ENCODE data around the gene C11orf16.
A peak's percentile ranks its signal among the peaks of the same experiment; 100 is the strongest.

The C11orf16 gene

DNA sequence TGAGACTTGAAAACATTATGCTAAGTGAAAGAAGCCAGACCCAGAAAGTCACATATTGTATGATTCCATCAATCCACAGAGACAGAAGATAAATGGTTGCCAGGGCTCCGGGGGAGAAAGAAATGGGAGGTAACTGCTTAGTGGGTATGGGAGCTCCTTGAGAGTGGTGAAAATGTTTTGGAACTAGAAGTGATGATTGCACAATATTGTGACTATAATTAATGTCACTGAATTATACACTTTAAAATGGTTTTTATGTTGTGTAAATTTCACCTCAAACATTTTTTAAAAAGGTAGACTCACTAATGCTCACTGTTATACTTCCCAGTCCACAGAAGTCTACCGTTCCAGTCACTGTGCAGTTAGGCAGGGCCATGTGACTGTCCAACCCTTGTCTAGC, 54.0 kb downstream of the C11orf16 start (continued):
- TF ChIP-seq, protein P1, sequence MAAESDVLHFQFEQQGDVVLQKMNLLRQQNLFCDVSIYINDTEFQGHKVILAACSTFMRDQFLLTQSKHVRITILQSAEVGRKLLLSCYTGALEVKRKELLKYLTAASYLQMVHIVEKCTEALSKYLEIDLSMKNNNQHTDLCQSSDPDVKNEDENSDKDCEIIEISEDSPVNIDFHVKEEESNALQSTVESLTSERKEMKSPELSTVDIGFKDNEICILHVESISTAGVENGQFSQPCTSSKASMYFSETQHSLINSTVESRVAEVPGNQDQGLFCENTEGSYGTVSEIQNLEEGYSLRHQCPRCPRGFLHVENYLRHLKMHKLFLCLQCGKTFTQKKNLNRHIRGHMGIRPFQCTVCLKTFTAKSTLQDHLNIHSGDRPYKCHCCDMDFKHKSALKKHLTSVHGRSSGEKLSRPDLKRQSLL (tag by site-specific recombination; IDR thresholded peaks at IDR 0.05), result no peak
- TF ChIP-seq ZNF585B (tag by site-specific recombination; IDR thresholded peaks at IDR 0.05) (no peak), REPIN1 (tag by site-specific recombination; IDR thresholded peaks at IDR 0.05; ENCODE audit: low read depth) (no peak), ZNF521 (tag by site-specific recombination; IDR thresholded peaks at IDR 0.05) (no peak), ZNF184 (tag by site-specific recombination; IDR thresholded peaks at IDR 0.05) (no peak), ZNF214 (tag by site-specific recombination; IDR thresholded peaks at IDR 0.05; ENCODE audit: borderline replicate concordance) (no peak), ZNF558 (tag by site-specific recombination; IDR thresholded peaks at IDR 0.05) (no peak)
- TF ChIP-seq, protein P2, sequence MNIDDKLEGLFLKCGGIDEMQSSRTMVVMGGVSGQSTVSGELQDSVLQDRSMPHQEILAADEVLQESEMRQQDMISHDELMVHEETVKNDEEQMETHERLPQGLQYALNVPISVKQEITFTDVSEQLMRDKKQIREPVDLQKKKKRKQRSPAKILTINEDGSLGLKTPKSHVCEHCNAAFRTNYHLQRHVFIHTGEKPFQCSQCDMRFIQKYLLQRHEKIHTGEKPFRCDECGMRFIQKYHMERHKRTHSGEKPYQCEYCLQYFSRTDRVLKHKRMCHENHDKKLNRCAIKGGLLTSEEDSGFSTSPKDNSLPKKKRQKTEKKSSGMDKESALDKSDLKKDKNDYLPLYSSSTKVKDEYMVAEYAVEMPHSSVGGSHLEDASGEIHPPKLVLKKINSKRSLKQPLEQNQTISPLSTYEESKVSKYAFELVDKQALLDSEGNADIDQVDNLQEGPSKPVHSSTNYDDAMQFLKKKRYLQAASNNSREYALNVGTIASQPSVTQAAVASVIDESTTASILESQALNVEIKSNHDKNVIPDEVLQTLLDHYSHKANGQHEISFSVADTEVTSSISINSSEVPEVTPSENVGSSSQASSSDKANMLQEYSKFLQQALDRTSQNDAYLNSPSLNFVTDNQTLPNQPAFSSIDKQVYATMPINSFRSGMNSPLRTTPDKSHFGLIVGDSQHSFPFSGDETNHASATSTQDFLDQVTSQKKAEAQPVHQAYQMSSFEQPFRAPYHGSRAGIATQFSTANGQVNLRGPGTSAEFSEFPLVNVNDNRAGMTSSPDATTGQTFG (tag by site-specific recombination; IDR thresholded peaks at IDR 0.05; ENCODE audit: borderline replicate concordance), result no peak
- TF ChIP-seq, protein P3, sequence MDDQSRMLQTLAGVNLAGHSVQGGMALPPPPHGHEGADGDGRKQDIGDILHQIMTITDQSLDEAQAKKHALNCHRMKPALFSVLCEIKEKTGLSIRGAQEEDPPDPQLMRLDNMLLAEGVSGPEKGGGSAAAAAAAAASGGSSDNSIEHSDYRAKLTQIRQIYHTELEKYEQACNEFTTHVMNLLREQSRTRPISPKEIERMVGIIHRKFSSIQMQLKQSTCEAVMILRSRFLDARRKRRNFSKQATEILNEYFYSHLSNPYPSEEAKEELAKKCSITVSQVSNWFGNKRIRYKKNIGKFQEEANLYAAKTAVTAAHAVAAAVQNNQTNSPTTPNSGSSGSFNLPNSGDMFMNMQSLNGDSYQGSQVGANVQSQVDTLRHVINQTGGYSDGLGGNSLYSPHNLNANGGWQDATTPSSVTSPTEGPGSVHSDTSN (CRISPR knock-in tag; IDR thresholded peaks at IDR 0.05), result no peak
- TF ChIP-seq, protein P4, sequence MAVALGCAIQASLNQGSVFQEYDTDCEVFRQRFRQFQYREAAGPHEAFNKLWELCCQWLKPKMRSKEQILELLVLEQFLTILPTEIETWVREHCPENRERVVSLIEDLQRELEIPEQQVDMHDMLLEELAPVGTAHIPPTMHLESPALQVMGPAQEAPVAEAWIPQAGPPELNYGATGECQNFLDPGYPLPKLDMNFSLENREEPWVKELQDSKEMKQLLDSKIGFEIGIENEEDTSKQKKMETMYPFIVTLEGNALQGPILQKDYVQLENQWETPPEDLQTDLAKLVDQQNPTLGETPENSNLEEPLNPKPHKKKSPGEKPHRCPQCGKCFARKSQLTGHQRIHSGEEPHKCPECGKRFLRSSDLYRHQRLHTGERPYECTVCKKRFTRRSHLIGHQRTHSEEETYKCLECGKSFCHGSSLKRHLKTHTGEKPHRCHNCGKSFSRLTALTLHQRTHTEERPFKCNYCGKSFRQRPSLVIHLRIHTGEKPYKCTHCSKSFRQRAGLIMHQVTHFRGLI (tag by site-specific recombination; IDR thresholded peaks at IDR 0.05), result no peak

DNA sequence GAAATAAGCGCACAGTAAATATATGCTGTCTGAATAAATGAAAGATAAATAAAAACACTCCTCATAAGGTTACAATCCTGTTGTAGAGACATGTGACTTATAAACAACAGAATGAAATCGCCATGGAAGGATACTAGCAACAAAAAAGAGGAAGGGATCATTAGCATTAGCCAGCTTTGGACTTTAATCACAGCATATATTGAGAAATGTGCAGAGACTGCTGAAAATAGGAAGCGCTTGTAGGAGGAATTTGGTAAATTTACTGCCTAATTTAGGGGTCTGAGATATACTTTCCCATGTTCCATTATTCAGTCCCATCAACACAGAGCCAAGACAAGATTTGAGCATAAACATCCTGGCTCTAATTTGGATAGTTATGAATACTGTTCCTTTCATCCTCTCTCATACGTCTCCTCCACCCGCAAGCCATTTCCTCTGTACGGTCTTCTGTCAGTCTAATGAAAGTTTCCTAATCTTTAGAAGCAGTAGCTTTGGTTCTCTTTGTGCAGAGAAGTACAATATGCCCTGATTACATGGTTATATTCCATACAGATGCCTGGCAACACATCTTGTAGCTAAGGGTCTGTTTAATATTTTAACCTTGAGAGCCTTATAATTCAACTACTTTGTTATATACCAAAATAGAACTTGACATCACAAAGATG, 58.9 kb downstream of the C11orf16 start:
- Histone ChIP-seq H3K27ac (ENCODE audit: extremely low read depth, low read depth, low read length) (no peak overlapping the region), H3K4me3 (ENCODE audit: low read depth, low read length) (no peak overlapping the region), H3K9me3 (ENCODE audit: control insufficient read depth, insufficient read depth, low read depth, low read length) (no peaks in the 10 kb centered on the region), H3K36me3 (ENCODE audit: control insufficient read depth in 2 of 2, insufficient read depth in 1 of 2, low read length in 2 of 2) (no peaks in the 10 kb centered on the region), H3K4me1 (ENCODE audit: control insufficient read depth, insufficient read depth, low read length) (0 out of 2 replicates have a peak, but pooled peaks cover 2% of the 10 kb centered on the region)
- CTCF ChIA-PET, result interaction anchor here (0.5 to 0.6 kb wide), 2 partner anchors 49 to 160 kb away, joined by 3 read pairs; no protein-coding TSS in a partner anchor
- POLR2A ChIA-PET, result no interaction called here
- TF ChIP-seq ZNF302 (tag by site-specific recombination; IDR thresholded peaks at IDR 0.05; ENCODE audit: low read depth) (no peak), ZBTB20 (tag by site-specific recombination; IDR thresholded peaks at IDR 0.05) (peak; percentile 58; the same call in 1 of the 2 replicates)

DNA sequence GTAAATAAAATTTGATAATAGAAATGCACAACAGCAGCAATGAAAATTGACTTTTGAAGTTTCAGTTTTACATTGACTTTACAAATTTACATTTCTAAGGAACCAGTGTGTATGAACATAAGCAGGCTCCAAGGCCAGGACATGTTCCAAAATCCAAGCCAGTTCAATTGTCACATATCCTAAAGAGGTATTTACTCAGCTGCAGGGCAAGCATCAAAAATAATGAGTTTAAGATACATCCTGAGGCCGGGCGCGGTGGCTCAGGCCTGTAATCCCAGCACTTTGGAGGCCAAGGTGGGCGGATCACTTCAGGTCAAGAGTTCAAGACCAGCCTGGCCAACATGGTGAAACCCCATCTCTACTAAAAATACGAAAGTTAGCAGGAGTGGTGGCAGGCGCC, 60.8 kb downstream of the C11orf16 start:
- no peaks in the 10 kb centered on the region for H3K36me3 ChIP-seq (ENCODE audit: control insufficient read depth in 2 of 2, insufficient read depth in 1 of 2, low read length in 2 of 2)
- H3K4me1 ChIP-seq (ENCODE audit: control insufficient read depth, insufficient read depth, low read length), result 0 out of 2 replicates have a peak, but pooled peaks cover 2% of the 10 kb centered on the region
- CTCF ChIA-PET, result no interaction called here
- POLR2A ChIA-PET, result interaction anchor here (0.7 to 2.6 kb wide), 9 partner anchors 10 to 240 kb away, joined by 3 to 20 read pairs (median 6); partner anchors contain the start of genes AKIP1, RPL27A and TRIM66
- no peak overlapping the region for H3K27ac ChIP-seq (ENCODE audit: extremely low read depth, low read depth, low read length)
- no peaks in the 10 kb centered on the region for H3K9me3 ChIP-seq (ENCODE audit: control insufficient read depth, insufficient read depth, low read depth, low read length)
- no peak overlapping the region for H3K4me3 ChIP-seq (ENCODE audit: low read depth, low read length)
- no peak for TF ChIP-seq ZNF214 (tag by site-specific recombination; IDR thresholded peaks at IDR 0.05; ENCODE audit: borderline replicate concordance)
- no peak for TF ChIP-seq ZBTB20 (tag by site-specific recombination; IDR thresholded peaks at IDR 0.05)
- TF ChIP-seq, protein P5, sequence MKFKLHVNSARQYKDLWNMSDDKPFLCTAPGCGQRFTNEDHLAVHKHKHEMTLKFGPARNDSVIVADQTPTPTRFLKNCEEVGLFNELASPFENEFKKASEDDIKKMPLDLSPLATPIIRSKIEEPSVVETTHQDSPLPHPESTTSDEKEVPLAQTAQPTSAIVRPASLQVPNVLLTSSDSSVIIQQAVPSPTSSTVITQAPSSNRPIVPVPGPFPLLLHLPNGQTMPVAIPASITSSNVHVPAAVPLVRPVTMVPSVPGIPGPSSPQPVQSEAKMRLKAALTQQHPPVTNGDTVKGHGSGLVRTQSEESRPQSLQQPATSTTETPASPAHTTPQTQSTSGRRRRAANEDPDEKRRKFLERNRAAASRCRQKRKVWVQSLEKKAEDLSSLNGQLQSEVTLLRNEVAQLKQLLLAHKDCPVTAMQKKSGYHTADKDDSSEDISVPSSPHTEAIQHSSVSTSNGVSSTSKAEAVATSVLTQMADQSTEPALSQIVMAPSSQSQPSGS (tag by site-specific recombination; IDR thresholded peaks at IDR 0.05; ENCODE audit: low read depth), result no peak
- no peak for TF ChIP-seq ZNF585B (tag by site-specific recombination; IDR thresholded peaks at IDR 0.05)
- no peak for TF ChIP-seq ZNF677 (tag by site-specific recombination; IDR thresholded peaks at IDR 0.05)
- TF ChIP-seq, protein P6, sequence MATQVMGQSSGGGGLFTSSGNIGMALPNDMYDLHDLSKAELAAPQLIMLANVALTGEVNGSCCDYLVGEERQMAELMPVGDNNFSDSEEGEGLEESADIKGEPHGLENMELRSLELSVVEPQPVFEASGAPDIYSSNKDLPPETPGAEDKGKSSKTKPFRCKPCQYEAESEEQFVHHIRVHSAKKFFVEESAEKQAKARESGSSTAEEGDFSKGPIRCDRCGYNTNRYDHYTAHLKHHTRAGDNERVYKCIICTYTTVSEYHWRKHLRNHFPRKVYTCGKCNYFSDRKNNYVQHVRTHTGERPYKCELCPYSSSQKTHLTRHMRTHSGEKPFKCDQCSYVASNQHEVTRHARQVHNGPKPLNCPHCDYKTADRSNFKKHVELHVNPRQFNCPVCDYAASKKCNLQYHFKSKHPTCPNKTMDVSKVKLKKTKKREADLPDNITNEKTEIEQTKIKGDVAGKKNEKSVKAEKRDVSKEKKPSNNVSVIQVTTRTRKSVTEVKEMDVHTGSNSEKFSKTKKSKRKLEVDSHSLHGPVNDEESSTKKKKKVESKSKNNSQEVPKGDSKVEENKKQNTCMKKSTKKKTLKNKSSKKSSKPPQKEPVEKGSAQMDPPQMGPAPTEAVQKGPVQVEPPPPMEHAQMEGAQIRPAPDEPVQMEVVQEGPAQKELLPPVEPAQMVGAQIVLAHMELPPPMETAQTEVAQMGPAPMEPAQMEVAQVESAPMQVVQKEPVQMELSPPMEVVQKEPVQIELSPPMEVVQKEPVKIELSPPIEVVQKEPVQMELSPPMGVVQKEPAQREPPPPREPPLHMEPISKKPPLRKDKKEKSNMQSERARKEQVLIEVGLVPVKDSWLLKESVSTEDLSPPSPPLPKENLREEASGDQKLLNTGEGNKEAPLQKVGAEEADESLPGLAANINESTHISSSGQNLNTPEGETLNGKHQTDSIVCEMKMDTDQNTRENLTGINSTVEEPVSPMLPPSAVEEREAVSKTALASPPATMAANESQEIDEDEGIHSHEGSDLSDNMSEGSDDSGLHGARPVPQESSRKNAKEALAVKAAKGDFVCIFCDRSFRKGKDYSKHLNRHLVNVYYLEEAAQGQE (tag by site-specific recombination; IDR thresholded peaks at IDR 0.05), result no peak
- TF ChIP-seq TCF7L2 (IDR thresholded peaks at IDR 0.05; ENCODE audit: borderline replicate concordance, low read depth, low read length), result no peak
- TF ChIP-seq, protein P7, sequence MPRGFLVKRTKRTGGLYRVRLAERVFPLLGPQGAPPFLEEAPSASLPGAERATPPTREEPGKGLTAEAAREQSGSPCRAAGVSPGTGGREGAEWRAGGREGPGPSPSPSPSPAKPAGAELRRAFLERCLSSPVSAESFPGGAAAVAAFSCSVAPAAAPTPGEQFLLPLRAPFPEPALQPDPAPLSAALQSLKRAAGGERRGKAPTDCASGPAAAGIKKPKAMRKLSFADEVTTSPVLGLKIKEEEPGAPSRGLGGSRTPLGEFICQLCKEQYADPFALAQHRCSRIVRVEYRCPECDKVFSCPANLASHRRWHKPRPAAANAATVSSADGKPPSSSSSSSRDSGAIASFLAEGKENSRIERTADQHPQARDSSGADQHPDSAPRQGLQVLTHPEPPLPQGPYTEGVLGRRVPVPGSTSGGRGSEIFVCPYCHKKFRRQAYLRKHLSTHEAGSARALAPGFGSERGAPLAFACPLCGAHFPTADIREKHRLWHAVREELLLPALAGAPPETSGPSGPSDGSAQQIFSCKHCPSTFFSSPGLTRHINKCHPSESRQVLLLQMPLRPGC (tag by site-specific recombination; IDR thresholded peaks at IDR 0.05), result no peak

All from HEK293 (cell line).